Activated CD4-positive, alpha-beta T cell treated with anti-CD3 and anti-CD28 coated beads, Interleukin-2, amount 10 ng/mL, durations not matched to agents 7 days and 5 days (primary cell): Measurements from ENCODE around the gene PGAM2. TPM values are rescaled to one million over a fixed set of nuclear protein-coding genes. Genes with fewer than 3 reads are reported as not detected.

Experiments
- microRNA-seq: library from miRNA; unstranded; fragments of <30 nt; microRNA quantifications from one replicate; pipeline ENCODE4 v1.2.0, GENCODE V29; 2021; ENCODE audit warnings: borderline microRNAs expressed, borderline replicate concordance
- total RNA-seq, 2 experiments: library from RNA; stranded (reverse); gene quantifications; one replicate each; pipeline ENCODE4 v1.2.3, GENCODE V29; 2021

Gene PGAM2
- total RNA-seq, 2 experiments from 2014 or later = 0.32 TPM; not detected in 1

Small RNAs within 50 kb of the gene (microRNA-seq; reads per million reads assigned to microRNA genes)
- gene MIR6837 (0.63 reads per million), gene MIR6838 (1.3 reads per million)

Other genes starting within 250 kb of the PGAM2 start
- 10 to 100 TPM; 77.6 to 84.0 TPM for gene MRPS24, start 196.1 kb downstream of the PGAM2 start, total RNA-seq
- gene URGCP, start 159.0 kb downstream of the PGAM2 start, total RNA-seq = 10 to 100 TPM; 23.4 to 27.1 TPM
- 1 to 10 TPM; 7.8 to 8.0 TPM for gene UBE2D4, start 139.1 kb downstream of the PGAM2 start, total RNA-seq
- gene SPDYE1, start 67.7 kb downstream of the PGAM2 start, total RNA-seq = not detected
- 100 to 1,000 TPM; 152 to 168 TPM for gene DBNL, start 20.9 kb downstream of the PGAM2 start, total RNA-seq
- 10 to 100 TPM; 31.8 to 38.2 TPM for gene POLM, start 17.0 kb upstream of the PGAM2 start, total RNA-seq
- gene AEBP1, start 38.8 kb upstream of the PGAM2 start, total RNA-seq = 1 to 10 TPM; 4.1 to 4.8 TPM
- 100 to 1,000 TPM; 117 to 128 TPM for gene POLD2, start 58.0 kb upstream of the PGAM2 start, total RNA-seq
- gene MYL7, start 75.8 kb upstream of the PGAM2 start, total RNA-seq = not detected
- not detected for gene GCK, start 123.9 kb upstream of the PGAM2 start, total RNA-seq
- gene YKT6, start 135.4 kb upstream of the PGAM2 start, total RNA-seq = 10 to 100 TPM; 62.6 to 63.3 TPM